HUES6 (cell line): Measurements from ENCODE around the gene SH3PXD2B.
"Not testable (repeated sequence)": the region's sequence is repeated elsewhere in the genome, so short reads cannot be mapped to it uniquely, and the experiment has no call there.

ENCODE experiments used
- H3K27ac ChIP-seq: 2 replicates; pipeline ENCODE4 v1.7.0; 2013; ENCODE audit warnings: low read depth, mild to moderate bottlenecking, low read length, inconsistent platforms
- H3K27me3 ChIP-seq: 2 replicates; pipeline ENCODE4 v1.6.1; 2013; ENCODE audit warnings: low read length; ENCODE audit not compliant: control insufficient read depth, insufficient read depth
- H3K36me3 ChIP-seq: 2 replicates; pipeline ENCODE4 v1.6.1; 2013; ENCODE audit warnings: low read length; ENCODE audit not compliant: control insufficient read depth, insufficient read depth
- H3K4me1 ChIP-seq: 2 replicates; pipeline ENCODE4 v1.6.1; 2013; ENCODE audit warnings: low read length; ENCODE audit not compliant: control insufficient read depth, insufficient read depth
- H3K4me3 ChIP-seq: 2 replicates; pipeline ENCODE4 v1.5.1; 2013; ENCODE audit warnings: low read depth, low read length
- H3K9ac ChIP-seq: one replicate; pipeline ENCODE4 v1.6.1; 2013; ENCODE audit warnings: mild to moderate bottlenecking, low read length
- H3K9me3 ChIP-seq: 2 replicates; pipeline ENCODE4 v1.6.1; 2013; ENCODE audit warnings: low read depth, low read length; ENCODE audit not compliant: control insufficient read depth, insufficient read depth

The SH3PXD2B gene

GRCh38 chr5:172484664-172485063 lies 30.3 kb upstream of the SH3PXD2B start:
- Histone ChIP-seq H3K9me3 (0 out of 2 replicates have a peak, but pooled peaks cover 4% of the 10 kb centered on the region), H3K27ac (no peak overlapping the region), H3K27me3 (no peaks in the 10 kb centered on the region), H3K4me3 (no peak overlapping the region), H3K4me1 (no peaks in the 10 kb centered on the region), H3K9ac (no peak overlapping the region), H3K36me3 (no peaks in the 10 kb centered on the region)

- no peak overlapping the region for H3K27ac ChIP-seq
- no peaks in the 10 kb centered on the region for H3K36me3 ChIP-seq
- no peaks in the 10 kb centered on the region for H3K27me3 ChIP-seq
- no peaks in the 10 kb centered on the region for H3K4me1 ChIP-seq
- H3K9me3 ChIP-seq, result 0 out of 2 replicates have a peak, but pooled peaks cover 4% of the 10 kb centered on the region
- no peak overlapping the region for H3K4me3 ChIP-seq
- H3K9ac ChIP-seq, result no peak overlapping the region
These were observed 28.1 kb upstream of the SH3PXD2B start for GRCh38 chr5:172482156-172483020.

GRCh38 chr5:172481011-172481800 lies 26.9 kb upstream of the SH3PXD2B start:
- H3K9me3 ChIP-seq, result 0 out of 2 replicates have a peak, but pooled peaks cover 4% of the 10 kb centered on the region
- H3K9ac ChIP-seq, result no peak overlapping the region
- H3K4me3 ChIP-seq, result no peak overlapping the region
- H3K27ac ChIP-seq, result no peak overlapping the region
- no peaks in the 10 kb centered on the region for H3K27me3 ChIP-seq
- H3K36me3 ChIP-seq, result no peaks in the 10 kb centered on the region
- no peaks in the 10 kb centered on the region for H3K4me1 ChIP-seq

- Histone ChIP-seq H3K27ac (no peak overlapping the region), H3K4me3 (no peak overlapping the region), H3K27me3 (no peaks in the 10 kb centered on the region), H3K9ac (no peak overlapping the region), H3K36me3 (no peaks in the 10 kb centered on the region), H3K9me3 (0 out of 2 replicates have a peak, but pooled peaks cover 4% of the 10 kb centered on the region), H3K4me1 (no peaks in the 10 kb centered on the region)
These were observed 25.4 kb upstream of the SH3PXD2B start for GRCh38 chr5:172479784-172480115.

GRCh38 chr5:172479034-172479783 lies 24.9 kb upstream of the SH3PXD2B start:
- 0 out of 2 replicates have a peak, but pooled peaks cover 4% of the 10 kb centered on the region for H3K9me3 ChIP-seq
- no peak overlapping the region for H3K9ac ChIP-seq
- H3K36me3 ChIP-seq, result no peaks in the 10 kb centered on the region
- no peaks in the 10 kb centered on the region for H3K27me3 ChIP-seq
- no peak overlapping the region for H3K27ac ChIP-seq
- no peaks in the 10 kb centered on the region for H3K4me1 ChIP-seq
- no peak overlapping the region for H3K4me3 ChIP-seq

GRCh38 chr5:172478695-172479033 lies 24.3 kb upstream of the SH3PXD2B start:
- not testable (repeated sequence) for H3K4me3 ChIP-seq, H3K9me3 ChIP-seq, H3K27me3 ChIP-seq, H3K27ac ChIP-seq, H3K9ac ChIP-seq, H3K4me1 ChIP-seq, H3K36me3 ChIP-seq

- H3K4me3 ChIP-seq, result no peak overlapping the region
- 0 out of 2 replicates have a peak, but pooled peaks cover under 1% of the 10 kb centered on the region for H3K9me3 ChIP-seq
- no peaks in the 10 kb centered on the region; the same call in 1 of the 2 replicates for H3K27me3 ChIP-seq
- no peaks in the 10 kb centered on the region for H3K36me3 ChIP-seq
- H3K4me1 ChIP-seq, result no peaks in the 10 kb centered on the region
- H3K9ac ChIP-seq, result no peak overlapping the region
- no peak overlapping the region for H3K27ac ChIP-seq
These were observed 23.9 kb upstream of the SH3PXD2B start for GRCh38 chr5:172478256-172478655.

- Histone ChIP-seq H3K4me1 (no peaks in the 10 kb centered on the region), H3K36me3 (no peaks in the 10 kb centered on the region), H3K9me3 (no peaks in the 10 kb centered on the region), H3K27me3 (no peaks in the 10 kb centered on the region; the same call in 1 of the 2 replicates), H3K4me3 (no peak overlapping the region), H3K9ac (no peak overlapping the region), H3K27ac (no peak overlapping the region)
These were observed 23.1 kb upstream of the SH3PXD2B start for GRCh38 chr5:172477466-172477865.

GRCh38 chr5:172474293-172474692 lies 20.0 kb upstream of the SH3PXD2B start:
- Histone ChIP-seq H3K27ac (no peak overlapping the region), H3K9ac (no peak overlapping the region), H3K36me3 (no peaks in the 10 kb centered on the region), H3K27me3 (no peaks in the 10 kb centered on the region; the same call in 1 of the 2 replicates), H3K9me3 (no peaks in the 10 kb centered on the region), H3K4me3 (no peak overlapping the region), H3K4me1 (no peaks in the 10 kb centered on the region)

GRCh38 chr5:172473427-172473826 lies 19.1 kb upstream of the SH3PXD2B start:
- Histone ChIP-seq H3K4me1 (no peaks in the 10 kb centered on the region), H3K9me3 (no peaks in the 10 kb centered on the region), H3K27me3 (no peaks in the 10 kb centered on the region; the same call in 1 of the 2 replicates), H3K9ac (no peak overlapping the region), H3K36me3 (no peaks in the 10 kb centered on the region), H3K27ac (no peak overlapping the region), H3K4me3 (no peak overlapping the region)
